ENCODE data around the gene GNAI1. TPM values are rescaled to one million over a fixed set of nuclear protein-coding genes. Genes with fewer than 3 reads are reported as not detected.
A peak's percentile ranks its signal among the peaks of the same experiment; 100 is the strongest.

The GNAI1 gene
- total RNA-seq, 2 donors from 2014 or later: 9.2 to 11.5 TPM

DNA sequence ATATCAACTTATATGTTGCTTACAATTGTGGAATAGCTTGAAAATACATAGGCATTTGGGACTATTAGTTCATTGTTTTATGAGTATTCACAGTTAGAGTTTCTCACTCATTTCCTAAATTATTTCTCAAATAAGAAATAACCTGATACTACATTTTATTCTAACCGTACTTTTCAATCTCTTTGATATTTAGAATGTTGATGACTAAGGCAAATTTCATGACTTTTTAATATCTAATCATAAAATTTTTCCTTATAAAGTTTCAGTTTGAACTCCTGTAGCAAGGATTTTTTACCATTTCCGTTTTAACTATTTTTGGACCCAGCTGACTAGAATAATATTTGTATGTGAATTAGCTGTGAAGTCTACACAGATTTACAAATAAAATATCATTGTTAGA, 41.3 kb upstream of the GNAI1 start:
- TF ChIP-seq, protein P1, sequence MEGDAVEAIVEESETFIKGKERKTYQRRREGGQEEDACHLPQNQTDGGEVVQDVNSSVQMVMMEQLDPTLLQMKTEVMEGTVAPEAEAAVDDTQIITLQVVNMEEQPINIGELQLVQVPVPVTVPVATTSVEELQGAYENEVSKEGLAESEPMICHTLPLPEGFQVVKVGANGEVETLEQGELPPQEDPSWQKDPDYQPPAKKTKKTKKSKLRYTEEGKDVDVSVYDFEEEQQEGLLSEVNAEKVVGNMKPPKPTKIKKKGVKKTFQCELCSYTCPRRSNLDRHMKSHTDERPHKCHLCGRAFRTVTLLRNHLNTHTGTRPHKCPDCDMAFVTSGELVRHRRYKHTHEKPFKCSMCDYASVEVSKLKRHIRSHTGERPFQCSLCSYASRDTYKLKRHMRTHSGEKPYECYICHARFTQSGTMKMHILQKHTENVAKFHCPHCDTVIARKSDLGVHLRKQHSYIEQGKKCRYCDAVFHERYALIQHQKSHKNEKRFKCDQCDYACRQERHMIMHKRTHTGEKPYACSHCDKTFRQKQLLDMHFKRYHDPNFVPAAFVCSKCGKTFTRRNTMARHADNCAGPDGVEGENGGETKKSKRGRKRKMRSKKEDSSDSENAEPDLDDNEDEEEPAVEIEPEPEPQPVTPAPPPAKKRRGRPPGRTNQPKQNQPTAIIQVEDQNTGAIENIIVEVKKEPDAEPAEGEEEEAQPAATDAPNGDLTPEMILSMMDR (IDR thresholded peaks at IDR 0.05): no peak
- DNase-seq (ENCODE audit: low spot score): no peak

DNA sequence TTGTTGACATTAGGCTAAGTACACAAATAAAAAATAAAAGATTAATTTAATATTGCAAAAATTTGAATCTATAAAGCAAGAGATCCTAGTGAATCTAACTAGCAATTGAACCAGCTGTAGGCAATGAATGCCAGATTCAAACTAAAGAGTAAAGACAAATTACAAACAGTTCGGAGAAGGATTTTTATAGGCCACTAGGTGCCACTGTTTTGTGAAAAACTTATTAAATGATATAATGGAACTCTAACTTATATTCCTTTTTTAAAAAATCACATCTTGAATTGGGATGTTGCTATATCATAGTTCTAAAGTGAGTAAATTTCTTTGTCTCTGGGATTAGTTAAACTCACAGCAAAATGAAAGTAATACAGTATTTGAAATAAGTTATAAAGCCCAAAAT, 39.1 kb upstream of the GNAI1 start:
- TF ChIP-seq, protein P1 (IDR thresholded peaks at IDR 0.05): peak in 1 of 2 donors; percentile 65
- no peak for DNase-seq (ENCODE audit: low spot score)
- Histone ChIP-seq H3K27ac (no peak overlapping the region), H3K4me3 (no peak overlapping the region), H3K9me3 (no peaks in the 10 kb centered on the region), H3K27me3 (no peaks in the 10 kb centered on the region), H3K4me1 (no peaks in the 10 kb centered on the region), H3K36me3 (no peaks in the 10 kb centered on the region)

More for the DNA sequence above, 41.3 kb upstream of the GNAI1 start:
- no peaks in the 10 kb centered on the region for H3K9me3 ChIP-seq
- H3K27ac ChIP-seq: no peak overlapping the region
- no peaks in the 10 kb centered on the region for H3K4me1 ChIP-seq
- H3K4me3 ChIP-seq: no peak overlapping the region
- no peaks in the 10 kb centered on the region for H3K36me3 ChIP-seq
- no peaks in the 10 kb centered on the region for H3K27me3 ChIP-seq

DNA sequence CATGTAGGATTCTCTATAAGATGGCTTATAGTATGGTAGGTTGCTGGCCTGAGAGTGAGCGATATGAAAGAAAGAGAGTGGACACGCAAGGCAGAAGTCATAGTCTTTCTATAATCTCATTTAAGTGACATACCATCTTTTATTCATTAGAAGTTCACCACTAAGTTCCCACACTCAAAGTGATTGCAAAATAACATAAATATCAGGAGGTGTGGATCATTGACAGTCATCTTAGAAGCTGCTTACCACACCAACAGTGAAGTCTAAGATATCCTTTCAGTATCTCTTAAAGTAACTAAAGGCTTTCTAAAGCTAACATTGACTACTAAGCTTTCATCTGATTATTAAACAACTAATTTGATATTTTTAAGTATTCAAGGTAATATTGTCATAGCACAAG, 36.9 kb upstream of the GNAI1 start:
- Histone ChIP-seq H3K9me3 (peaks cover 0 to 5% of the 10 kb centered on the region in 2 donors), H3K27me3 (no peaks in the 10 kb centered on the region), H3K4me1 (no peaks in the 10 kb centered on the region), H3K4me3 (no peak overlapping the region), H3K27ac (no peak overlapping the region), H3K36me3 (no peaks in the 10 kb centered on the region)
- TF ChIP-seq, protein P1 (IDR thresholded peaks at IDR 0.05): no peak
- DNase-seq (ENCODE audit: low spot score): no peak

DNA sequence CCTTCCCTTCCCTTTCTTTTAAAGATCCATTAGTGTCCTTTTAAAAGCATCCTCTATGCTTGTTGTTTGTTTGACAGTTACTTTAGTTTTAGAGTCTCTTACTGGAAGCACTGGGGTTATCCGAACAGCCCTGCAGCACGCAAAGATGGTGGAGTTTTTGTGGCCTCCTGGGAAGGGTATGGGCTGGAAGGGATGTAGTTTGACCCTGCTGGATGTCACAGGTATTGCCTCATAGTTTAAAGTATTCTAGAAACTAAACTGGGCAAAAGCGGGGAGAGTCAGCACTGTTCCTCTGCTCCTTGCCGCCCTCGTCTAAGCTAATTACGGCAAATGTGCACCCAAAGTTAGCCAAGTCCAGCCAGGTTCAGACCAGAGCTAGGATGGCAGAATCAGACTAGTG, 35.8 kb upstream of the GNAI1 start:
- Histone ChIP-seq H3K27me3 (no peaks in the 10 kb centered on the region), H3K36me3 (no peaks in the 10 kb centered on the region), H3K4me3 (no peak overlapping the region), H3K27ac (no peak overlapping the region), H3K4me1 (no peaks in the 10 kb centered on the region), H3K9me3 (peaks cover 0 to 5% of the 10 kb centered on the region in 2 donors)
- DNase-seq (ENCODE audit: low spot score): no peak
- TF ChIP-seq, protein P1 (IDR thresholded peaks at IDR 0.05): peak in 1 of 2 donors; percentile 10

DNA sequence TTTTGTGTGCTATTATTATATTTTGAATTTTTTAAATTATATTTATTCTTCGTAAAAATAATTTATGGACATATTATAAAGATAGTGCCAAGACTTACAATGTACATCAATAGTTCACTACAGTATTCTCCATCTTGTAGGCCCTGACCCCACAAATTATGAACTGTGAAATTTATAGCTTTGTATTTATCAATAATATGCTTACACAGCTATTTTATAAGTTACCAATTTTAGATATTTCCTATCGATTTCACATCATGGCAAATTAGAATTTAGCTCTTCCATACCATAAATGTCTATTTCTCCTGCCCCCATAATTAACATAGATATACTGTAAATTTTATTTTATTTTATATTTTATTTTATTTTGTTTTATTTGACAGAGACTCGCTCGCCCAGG, 34.4 kb upstream of the GNAI1 start:
- Histone ChIP-seq H3K4me1 (no peaks in the 10 kb centered on the region), H3K4me3 (no peak overlapping the region), H3K36me3 (no peaks in the 10 kb centered on the region), H3K27ac (no peak overlapping the region), H3K27me3 (no peaks in the 10 kb centered on the region), H3K9me3 (peaks cover 0 to 5% of the 10 kb centered on the region in 2 donors)
- no peak for DNase-seq (ENCODE audit: low spot score)
- TF ChIP-seq, protein P1 (IDR thresholded peaks at IDR 0.05): no peak

DNA sequence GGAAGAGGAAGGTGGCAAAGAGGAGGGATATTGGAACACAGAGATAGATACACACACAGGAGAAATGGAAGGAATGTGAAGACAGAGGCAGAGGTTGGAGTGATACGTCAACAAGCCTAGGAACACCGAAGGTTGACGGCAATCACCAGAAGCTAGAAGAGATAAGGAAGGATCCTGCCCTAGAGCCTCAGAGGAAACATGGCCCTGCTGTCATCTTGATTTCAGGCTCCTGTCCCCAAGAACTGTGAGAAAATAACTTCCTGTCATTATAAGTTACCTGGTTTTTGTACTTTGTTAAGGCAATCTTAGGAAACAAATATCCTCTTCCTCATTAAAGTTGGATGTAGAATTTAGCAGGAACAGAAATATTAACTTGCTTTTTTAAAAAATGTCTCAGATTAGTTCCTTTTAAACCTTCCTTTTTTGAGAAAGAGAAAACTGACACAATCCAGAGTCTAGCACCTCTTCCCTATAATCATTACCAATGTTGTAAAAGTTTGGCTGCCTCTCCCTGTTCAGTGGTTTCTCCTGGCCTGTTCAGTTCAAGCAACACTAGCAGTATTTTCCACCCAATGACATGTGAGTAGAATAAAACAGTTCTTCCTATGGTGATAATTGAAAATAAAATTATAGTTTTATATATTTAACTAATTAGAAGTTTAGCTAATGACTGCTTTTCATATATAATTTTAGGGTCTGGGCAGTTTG, 28.8 kb upstream of the GNAI1 start:
- H3K27me3 ChIP-seq: no peaks in the 10 kb centered on the region
- no peaks in the 10 kb centered on the region for H3K36me3 ChIP-seq
- peaks cover 0 to 5% of the 10 kb centered on the region in 2 donors for H3K9me3 ChIP-seq
- TF ChIP-seq, protein P1 (IDR thresholded peaks at IDR 0.05): no peak
- no peak overlapping the region for H3K4me3 ChIP-seq
- H3K4me1 ChIP-seq: no peaks in the 10 kb centered on the region
- no peak overlapping the region for H3K27ac ChIP-seq
- DNase-seq (ENCODE audit: low spot score): no peak

Measured in right atrium auricular region (tissue), 2 donors.